IMR-90 (cell line): Measurements from ENCODE around the gene ESYT1. TPM values are rescaled to one million over a fixed set of nuclear protein-coding genes. Genes with fewer than 3 reads are reported as not detected.

ENCODE experiments used
- CHD1 ChIP-seq: IDR thresholded peaks from 2 replicates; pipeline ENCODE4 v1.6.1; 2012; ENCODE audit warnings: low read depth, low read length, improper control_type of control experiment
- FOS ChIP-seq: fragments of 150-350 bp; IDR thresholded peaks from 2 replicates; pipeline ENCODE4 v1.6.1; 2016; ENCODE audit warnings: low read depth, low read length
- RAD21 ChIP-seq: IDR thresholded peaks from 2 replicates; pipeline ENCODE4 v1.6.1; 2012; ENCODE audit warnings: low read length, improper control_type of control experiment
- RFX5 ChIP-seq: IDR thresholded peaks from 2 replicates; pipeline ENCODE4 v1.8.0; 2012; ENCODE audit warnings: low read depth, mild to moderate bottlenecking, low read length, moderate library complexity
- polyA plus RNA-seq, 3 experiments: library from polyadenylated mRNA; depleted of rRNA; stranded (reverse); fragments of >200 nt; gene quantifications; 2 replicates each; pipeline ENCODE4 v1.2.3, GENCODE V29; 2012; ENCODE audit warnings: low replicate concordance in 1 of 3
- total RNA-seq: library from RNA; depleted of rRNA; stranded (reverse); fragments of >200 nt; gene quantifications from 2 replicates; pipeline ENCODE4 v1.2.3, GENCODE V29; 2012

ESYT1 gene
- total and polyA plus RNA-seq, 2 of the 4 experiments (the other 2 are of a cell fraction): 150 to 153 TPM

DNA sequence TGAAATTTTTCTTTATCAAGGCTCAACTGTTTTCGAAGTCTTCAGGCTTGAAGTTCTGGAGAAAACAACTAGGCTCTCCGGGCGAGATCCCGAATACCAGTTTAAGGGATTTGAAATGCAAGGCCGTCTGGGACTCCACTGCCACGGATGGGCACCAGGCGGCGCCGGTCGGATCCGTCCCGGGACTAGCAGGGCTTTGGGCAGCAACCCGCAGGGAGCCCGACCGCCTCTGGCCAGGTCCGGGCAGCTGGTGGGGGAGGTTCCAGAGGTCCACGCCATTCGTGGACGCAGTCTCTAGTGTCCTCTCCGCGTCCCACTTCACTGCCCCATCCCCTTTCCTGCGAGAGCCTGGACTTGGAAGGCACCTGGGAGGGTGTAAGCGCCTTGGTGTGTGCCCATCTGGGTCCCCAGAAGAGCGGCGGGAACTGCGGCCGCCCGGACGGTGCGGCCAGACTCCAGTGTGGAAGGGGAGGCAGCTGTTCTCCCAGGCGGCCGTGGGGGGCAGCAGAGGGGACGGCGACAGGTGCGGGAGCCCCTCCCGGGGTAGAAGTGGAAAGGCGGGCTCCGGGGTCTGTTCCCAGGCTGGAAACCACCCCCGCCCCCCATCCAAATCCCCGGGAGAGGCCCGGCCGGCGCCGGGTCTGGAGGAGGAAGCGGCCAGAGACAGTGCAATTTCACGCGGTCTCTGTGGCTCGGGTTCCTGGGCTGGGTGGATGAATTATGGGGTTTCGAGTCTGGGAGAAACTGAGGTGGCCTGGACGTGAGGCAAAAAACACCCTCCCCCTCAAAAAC is 48.9 kb upstream of the ESYT1 start (continued):
- TF ChIP-seq RAD21: peak; percentile 53
- no peak for TF ChIP-seq RFX5
- TF ChIP-seq CHD1: no peak
- no peak for TF ChIP-seq FOS
